ENCODE measurements around the gene VPS11. TPM values are rescaled to one million over a fixed set of nuclear protein-coding genes. Genes with fewer than 3 reads are reported as not detected.

Gene VPS11
- total and polyA plus RNA-seq, 10 of the 15 experiments (the other 5 are each of a cell fraction or from before 2014, with no cell fraction given): 15.8 to 26.4 (median 24.5) TPM

- 94% methylated on average over 10 of the region's 10 CpGs for WGBS (ENCODE audit: insufficient coverage, insufficient replicate concordance, low lambda C conversion rate, missing lambda C conversion rate)
- in situ Hi-C loops (cut with MboI): no loop called here
- Histone ChIP-seq H3K4me2 (ENCODE audit: control insufficient read depth, insufficient read depth) (no peak overlapping the region), H3K9ac (ENCODE audit: control insufficient read depth, insufficient read depth, low read length) (no peak overlapping the region), H3K4me1 (ENCODE audit: control insufficient read depth, insufficient read depth, low read length) (peaks cover 19% of the 10 kb centered on the region), H3K27ac (ENCODE audit: control insufficient read depth, insufficient read depth) (no peak overlapping the region), H3K36me3 (ENCODE audit: control insufficient read depth in 2 of 2, insufficient read depth in 2 of 2, low read length in 1 of 2) (peaks cover 19% of the 10 kb centered on the region in 2 experiments), H3K9me3 (replicated peaks; ENCODE audit: control insufficient read depth, insufficient read depth, low read length) (no peaks in the 10 kb centered on the region), H3K4me3 (no peak overlapping the region), H2AFZ (ENCODE audit: control insufficient read depth, low read depth, low read length) (no peak overlapping the region), H3K27me3 (replicated peaks in 1 of 2; ENCODE audit: control insufficient read depth in 2 of 2, insufficient read depth in 2 of 2, low read length in 1 of 2) (no peaks in the 10 kb centered on the region), H4K20me1 (ENCODE audit: control insufficient read depth, insufficient read depth) (no peaks in the 10 kb centered on the region), H3K79me2 (ENCODE audit: control insufficient read depth, insufficient read depth, low read length) (peaks cover 26% of the 10 kb centered on the region)
- FAIRE-seq (no peak), ATAC-seq (no peak), DNase-seq (ENCODE audit: low read depth, low spot score) (no peak)
- CTCF ChIA-PET: interaction anchor here (1.6 to 2.2 kb wide), 2 partner anchors 11 to 228 kb away, joined by 4 to 6 read pairs; no protein-coding TSS in a partner anchor
- SMC1A ChIA-PET (ENCODE audit: uncharacterized antibody, unreplicated experiment): interaction anchor here (2.6 kb wide), 1 partner anchor 9 kb away, joined by 32 read pairs; the partner anchor contains the start of gene HINFP
- BruUV-seq (replicated peaks): no TSS peak
- RAD21 ChIA-PET (ENCODE audit: unreplicated experiment): interaction anchor here (1.1 kb wide), 1 partner anchor 10 kb away, joined by 3 read pairs; no protein-coding TSS in a partner anchor
- POLR2A ChIA-PET: interaction anchor here (1.0 to 7.2 kb wide), 2 partner anchors 11 to 25 kb away, joined by 3 to 76 read pairs; partner anchors contain the start of gene HINFP
- intact Hi-C loops (cut with micrococcal nuclease; ENCODE audit: unreplicated experiment): no loop called here
- no peak for TF ChIP-seq STAT1 (conservative IDR thresholded peaks at IDR 0.05)
- no peak for TF ChIP-seq IRF4 (IDR thresholded peaks at IDR 0.05; ENCODE audit: low read depth, low read length)
- no peak for TF ChIP-seq ZBTB33 (IDR thresholded peaks at IDR 0.05)
- TF ChIP-seq HDGF (IDR thresholded peaks at IDR 0.05): no peak
- TF ChIP-seq NR2F1 (conservative IDR thresholded peaks at IDR 0.05): no peak
- no peak for TF ChIP-seq MTA3 (IDR thresholded peaks at IDR 0.05; ENCODE audit: borderline replicate concordance, low read length)
- TF ChIP-seq IRF3 (IDR thresholded peaks at IDR 0.05): no peak
- TF ChIP-seq ZZZ3 (IDR thresholded peaks at IDR 0.05; ENCODE audit: control insufficient read depth, insufficient read length, low read depth): no peak
- no peak for TF ChIP-seq NFXL1 (IDR thresholded peaks at IDR 0.05; ENCODE audit: borderline replicate concordance)
- TF ChIP-seq ZSCAN29 (IDR thresholded peaks at IDR 0.05): no peak
- TF ChIP-seq NKRF (conservative IDR thresholded peaks at IDR 0.05): no peak
- TF ChIP-seq BCLAF1 (IDR thresholded peaks at IDR 0.05): no peak
- no peak for TF ChIP-seq CREB1 (IDR thresholded peaks at IDR 0.05; ENCODE audit: low read depth)
- TF ChIP-seq ESRRA (IDR thresholded peaks at IDR 0.05; ENCODE audit: low read length): no peak
- TF ChIP-seq HSF1 (IDR thresholded peaks at IDR 0.05; ENCODE audit: low read depth, low read length): no peak
- TF ChIP-seq PAX8 (IDR thresholded peaks at IDR 0.05): no peak
- TF ChIP-seq IKZF1 (conservative IDR thresholded peaks at IDR 0.05): no peak
Observed at GRCh38 chr11:119110439-119110838, 42.8 kb downstream of the VPS11 start.

Measured in GM12878 (cell line).